RWPE1 (cell line): ENCODE results near the gene CSTF1.

Source experiments
- CTCF ChIA-PET: fragments of 350-600 bp; sonication (Branson Sonifier 250); formaldehyde crosslinking; extraction: SDS; loops from one replicate; lab custom pipeline; 2021; lab: Yijun Ruan, JAX
- POLR2A ChIA-PET: fragments of 400-600 bp; formaldehyde crosslinking; extraction: SDS; loops from one replicate; lab custom pipeline; 2020; ENCODE audit warnings: antibody characterized with exemption; ENCODE audit not compliant: low non-redundant PET; lab: Yijun Ruan, JAX
- DNase-seq: peaks from one replicate; pipeline ENCODE4 v3.0.0; 2012; ENCODE audit warnings: low spot score
- H3K27ac ChIP-seq: fragments of 450-650 bp; 2 replicates; pipeline ENCODE4 v1.5.1; 2017
- TF ChIP-seq, protein P1 (sequence below): fragments of 450-650 bp; conservative IDR thresholded peaks from 2 replicates; pipeline ENCODE4 v1.5.1; 2017; ENCODE audit warnings: low read depth, mild to moderate bottlenecking

Gene CSTF1

DNA sequence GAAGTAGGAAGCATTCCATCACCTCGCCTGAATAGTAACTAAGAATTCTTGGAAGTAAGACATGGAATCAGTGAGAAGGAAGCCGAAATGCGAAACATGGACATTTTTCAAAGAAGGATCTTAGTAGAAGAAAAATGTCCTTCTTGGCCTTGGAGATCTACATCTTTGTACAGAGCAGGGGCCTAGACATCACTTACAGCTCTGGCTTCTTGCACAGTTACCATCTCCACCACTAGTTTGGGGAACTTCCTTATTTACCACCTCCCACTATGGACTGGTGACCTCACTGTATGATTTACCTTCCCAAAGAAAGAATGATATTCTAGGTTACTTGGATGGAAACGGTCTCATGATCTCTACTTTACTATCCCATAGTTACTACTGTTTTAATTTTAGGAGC lies 35.4 kb downstream of the CSTF1 start:
- CTCF ChIA-PET: no interaction called here
- DNase-seq: no peak
- H3K27ac ChIP-seq: no peak overlapping the region
- TF ChIP-seq, protein P1, sequence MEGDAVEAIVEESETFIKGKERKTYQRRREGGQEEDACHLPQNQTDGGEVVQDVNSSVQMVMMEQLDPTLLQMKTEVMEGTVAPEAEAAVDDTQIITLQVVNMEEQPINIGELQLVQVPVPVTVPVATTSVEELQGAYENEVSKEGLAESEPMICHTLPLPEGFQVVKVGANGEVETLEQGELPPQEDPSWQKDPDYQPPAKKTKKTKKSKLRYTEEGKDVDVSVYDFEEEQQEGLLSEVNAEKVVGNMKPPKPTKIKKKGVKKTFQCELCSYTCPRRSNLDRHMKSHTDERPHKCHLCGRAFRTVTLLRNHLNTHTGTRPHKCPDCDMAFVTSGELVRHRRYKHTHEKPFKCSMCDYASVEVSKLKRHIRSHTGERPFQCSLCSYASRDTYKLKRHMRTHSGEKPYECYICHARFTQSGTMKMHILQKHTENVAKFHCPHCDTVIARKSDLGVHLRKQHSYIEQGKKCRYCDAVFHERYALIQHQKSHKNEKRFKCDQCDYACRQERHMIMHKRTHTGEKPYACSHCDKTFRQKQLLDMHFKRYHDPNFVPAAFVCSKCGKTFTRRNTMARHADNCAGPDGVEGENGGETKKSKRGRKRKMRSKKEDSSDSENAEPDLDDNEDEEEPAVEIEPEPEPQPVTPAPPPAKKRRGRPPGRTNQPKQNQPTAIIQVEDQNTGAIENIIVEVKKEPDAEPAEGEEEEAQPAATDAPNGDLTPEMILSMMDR: no peak
- POLR2A ChIA-PET: no interaction called here

DNA sequence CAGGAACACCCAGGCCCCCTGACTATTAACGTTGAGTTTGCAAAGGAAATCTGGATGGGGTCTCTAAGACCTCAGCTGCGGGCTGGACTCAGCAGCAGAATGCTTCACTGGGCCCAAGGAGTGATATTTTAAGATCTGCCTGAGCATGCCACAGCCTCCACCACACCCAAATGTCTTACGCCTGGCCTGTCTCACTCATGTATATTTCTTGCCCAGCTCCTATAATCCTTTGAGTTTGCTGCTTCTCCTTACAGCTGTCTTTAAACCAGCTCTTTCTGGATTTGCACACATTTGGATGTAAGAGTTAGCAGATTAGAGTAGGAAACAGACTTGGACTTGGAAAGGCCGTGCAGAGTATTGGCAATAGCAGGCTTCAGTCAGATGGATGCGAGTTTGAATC lies 36.0 kb downstream of the CSTF1 start:
- no peak for DNase-seq
- TF ChIP-seq, protein P1: no peak
- no peak overlapping the region for H3K27ac ChIP-seq
- CTCF ChIA-PET: interaction anchor here (0.5 to 0.6 kb wide), 3 partner anchors 161 to 239 kb away, joined by 3 read pairs; no protein-coding TSS in a partner anchor
- POLR2A ChIA-PET: no interaction called here

DNA sequence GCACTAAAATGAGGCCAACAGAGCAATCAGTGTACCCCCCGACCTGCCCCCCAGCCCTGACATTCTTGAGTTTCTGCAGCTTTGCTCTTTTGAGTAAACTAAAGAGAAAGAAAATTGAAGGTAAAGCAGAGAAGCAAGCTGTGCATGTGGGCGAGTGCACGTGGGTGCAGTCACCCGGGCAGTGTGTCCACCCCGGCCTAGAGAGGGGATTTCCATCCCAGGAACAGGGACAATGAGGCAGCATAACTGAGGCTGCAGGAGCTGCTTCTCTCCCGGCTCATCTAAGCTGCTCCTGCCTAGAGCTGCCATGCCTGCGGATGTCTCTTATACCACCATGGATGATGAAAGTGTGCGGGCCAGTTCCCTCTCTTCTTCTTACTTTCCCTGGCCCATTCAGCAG lies 36.4 kb downstream of the CSTF1 start:
- no peak overlapping the region for H3K27ac ChIP-seq
- ChIA-PET POLR2A (no interaction called here), CTCF (interaction anchor here (0.5 to 0.6 kb wide), 3 partner anchors 160 to 240 kb away, joined by 3 read pairs; no protein-coding TSS in a partner anchor)
- TF ChIP-seq, protein P1: no peak
- no peak for DNase-seq

DNA sequence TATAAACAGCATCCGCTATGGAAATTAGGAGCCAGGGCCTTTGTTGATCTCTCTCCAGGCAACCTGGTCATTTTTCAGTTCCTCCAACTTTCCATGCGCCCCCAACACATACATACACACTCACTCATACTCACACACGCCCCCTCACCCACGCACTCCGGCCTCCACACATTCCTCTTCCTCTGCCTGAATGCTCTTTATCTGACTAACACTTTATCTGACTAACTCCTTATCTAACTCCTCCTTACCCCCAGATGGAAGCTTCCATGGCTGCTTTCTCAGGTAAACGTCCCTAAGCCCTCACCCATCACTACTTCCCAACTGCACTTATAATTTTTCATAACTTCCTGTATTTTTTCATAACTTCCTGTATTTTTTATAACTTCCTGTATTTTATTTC lies 37.1 kb downstream of the CSTF1 start:
- H3K27ac ChIP-seq: no peak overlapping the region
- DNase-seq: no peak
- POLR2A ChIA-PET: no interaction called here
- CTCF ChIA-PET: no interaction called here
- TF ChIP-seq, protein P1: no peak

DNA sequence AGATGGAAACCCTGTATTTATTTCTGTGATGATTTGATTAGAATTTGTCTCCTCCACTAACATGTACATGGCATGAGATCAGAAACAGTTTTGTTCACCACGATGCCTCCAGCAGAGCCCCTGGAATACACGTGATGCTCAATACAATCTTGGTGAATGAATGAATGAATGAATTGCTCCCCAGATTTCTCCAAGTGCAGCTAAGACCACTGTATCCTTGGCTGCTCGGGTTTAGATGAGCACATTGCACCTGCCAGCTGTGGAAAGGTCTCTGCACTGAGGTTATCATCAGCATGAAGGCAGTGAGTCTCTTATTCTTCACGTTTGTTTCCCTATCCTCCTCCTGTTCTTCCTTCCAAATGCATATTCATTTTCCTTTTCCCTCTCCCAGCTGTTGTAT lies 37.5 kb downstream of the CSTF1 start:
- DNase-seq: no peak
- ChIA-PET POLR2A (no interaction called here), CTCF (no interaction called here)
- no peak overlapping the region for H3K27ac ChIP-seq
- TF ChIP-seq, protein P1: no peak

DNA sequence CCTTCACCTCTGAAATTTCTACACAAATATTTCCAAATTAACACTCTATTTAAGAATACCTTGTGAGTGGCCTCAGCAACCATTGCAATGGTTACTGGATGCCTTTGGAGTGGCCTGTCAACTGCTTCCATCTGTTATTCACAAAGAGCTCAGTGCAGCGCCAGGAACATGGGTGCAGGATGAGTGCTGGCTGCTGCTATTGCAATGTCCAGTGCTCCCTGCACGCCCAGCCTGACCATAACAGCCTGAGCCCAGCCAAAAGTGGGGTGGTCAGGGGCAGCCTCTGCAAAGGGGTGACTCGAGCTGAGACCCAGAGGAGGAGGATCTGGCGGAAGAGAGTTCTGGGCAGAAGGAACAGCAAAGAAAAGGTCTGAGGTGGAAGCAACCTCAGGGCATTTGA lies 38.0 kb downstream of the CSTF1 start:
- POLR2A ChIA-PET: no interaction called here
- TF ChIP-seq, protein P1: no peak
- H3K27ac ChIP-seq: no peak overlapping the region
- CTCF ChIA-PET: interaction anchor here (0.5 kb wide), 1 partner anchor 9 kb away, joined by 3 read pairs; no protein-coding TSS in a partner anchor
- no peak for DNase-seq

DNA sequence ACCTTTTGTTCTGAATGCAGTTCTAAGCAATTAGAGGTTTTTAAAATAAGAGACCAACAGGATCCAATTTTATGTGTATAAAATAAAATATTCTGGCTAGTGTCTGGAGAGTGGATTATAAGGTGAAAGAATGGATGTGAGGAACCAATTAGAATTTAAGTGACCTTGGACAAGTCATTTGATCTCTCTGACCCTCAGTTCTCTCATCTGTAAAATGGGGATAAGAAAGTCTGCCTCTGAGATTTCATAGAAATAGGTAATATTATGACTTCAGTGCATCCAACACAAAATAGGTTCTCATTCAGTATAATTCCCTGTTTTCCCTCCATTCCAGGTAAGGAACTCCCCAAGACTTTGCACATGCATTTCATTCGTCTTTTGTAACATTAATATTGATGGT lies 38.5 kb downstream of the CSTF1 start:
- H3K27ac ChIP-seq: no peak overlapping the region
- DNase-seq: no peak
- TF ChIP-seq, protein P1: no peak
- CTCF ChIA-PET: no interaction called here
- POLR2A ChIA-PET: no interaction called here
